DMS53 treated with DMSO at 0.1 percent for 48 hours (cell line): ENCODE measurements around the gene ACTRT3.
"Not testable (repeated sequence)": the region's sequence is repeated elsewhere in the genome, so short reads cannot be mapped to it uniquely, and the experiment has no call there.

Experiments used
- DNase-seq: peaks from one replicate; lab custom pipeline; 2025; ENCODE audit not compliant: unreplicated experiment; lab: John Stamatoyannopoulos, UW

Gene ACTRT3

GRCh38 chr3:169772897-169773816, 3.8 kb upstream of the ACTRT3 start, which contains the start of gene MYNN:
Gene MYNN, plus strand, starts transcription at chr3:169773396. Its CDS starts 900 bp downstream, at chr3:169774296.
- peak; percentile 50 for DNase-seq

- peak; percentile 78 for DNase-seq
Measured at GRCh38 chr3:169772305-169772896, 3.0 kb upstream of the ACTRT3 start.

GRCh38 chr3:169771497-169772304, 2.3 kb upstream of the ACTRT3 start:
- DNase-seq = peak; percentile 73

GRCh38 chr3:169764882-169765612, 4.3 kb downstream of the ACTRT3 start, which contains the start of gene TERC:
Gene TERC, minus strand, starts transcription at chr3:169765060.
- DNase-seq = peak; percentile 74

- peak; percentile 25 for DNase-seq
Measured at GRCh38 chr3:169764312-169764881, 5.0 kb downstream of the ACTRT3 start.

GRCh38 chr3:169760479-169760878, 8.9 kb downstream of the ACTRT3 start:
- DNase-seq = no peak

- no peak for DNase-seq
Measured at GRCh38 chr3:169759256-169759655, 10.1 kb downstream of the ACTRT3 start.

GRCh38 chr3:169758359-169758994, 10.9 kb downstream of the ACTRT3 start:
- DNase-seq = no peak

- DNase-seq = no peak
Measured at GRCh38 chr3:169755488-169755887, 13.9 kb downstream of the ACTRT3 start.

GRCh38 chr3:169754711-169755110, 14.7 kb downstream of the ACTRT3 start:
- DNase-seq = no peak

GRCh38 chr3:169751875-169752274, 17.5 kb downstream of the ACTRT3 start:
- DNase-seq = no peak

GRCh38 chr3:169750665-169751064, 18.7 kb downstream of the ACTRT3 start:
- DNase-seq = no peak

GRCh38 chr3:169748670-169749069, 20.7 kb downstream of the ACTRT3 start:
- DNase-seq = peak; percentile 63

- no peak for DNase-seq
Measured at GRCh38 chr3:169746924-169747323, 22.4 kb downstream of the ACTRT3 start.

GRCh38 chr3:169744366-169745054, 24.9 kb downstream of the ACTRT3 start:
- DNase-seq = peak; percentile 4

- DNase-seq = no peak
Measured at GRCh38 chr3:169739067-169739466, 30.3 kb downstream of the ACTRT3 start.

- not testable (repeated sequence) for DNase-seq
Measured at GRCh38 chr3:169731857-169732256, 37.5 kb downstream of the ACTRT3 start.

GRCh38 chr3:169722724-169723123, 46.6 kb downstream of the ACTRT3 start:
- DNase-seq = no peak

- DNase-seq = not testable (repeated sequence)
Measured at GRCh38 chr3:169718415-169718814, 50.9 kb downstream of the ACTRT3 start.
